ENCODE measurements around the gene CCT7.

The CCT7 gene

GRCh38 chr2:73269686-73270465 lies 35.8 kb downstream of the CCT7 start:
- DNase-seq: no peak

GRCh38 chr2:73272270-73272669 lies 38.2 kb downstream of the CCT7 start:
- no peak for DNase-seq

- DNase-seq: no peak
These were observed 45.7 kb downstream of the CCT7 start for GRCh38 chr2:73279852-73280251.

GRCh38 chr2:73281244-73281643 lies 47.1 kb downstream of the CCT7 start:
- no peak for DNase-seq

GRCh38 chr2:73282924-73283544 lies 48.9 kb downstream of the CCT7 start:
- no peak for DNase-seq

GRCh38 chr2:73283545-73284295 lies 49.6 kb downstream of the CCT7 start:
- no peak for DNase-seq

- DNase-seq: peak; percentile 67
These were observed 50.4 kb downstream of the CCT7 start, which contains the start of gene FBXO41 for GRCh38 chr2:73284296-73285158. Gene FBXO41 (minus strand): TSS chr2:73284478. CDS start chr2:73269630, 14,848 bp downstream.

GRCh38 chr2:73285159-73285739 lies 51.1 kb downstream of the CCT7 start:
- DNase-seq: no peak

- DNase-seq: no peak
These were observed 52.1 kb downstream of the CCT7 start for GRCh38 chr2:73286134-73286655.

- no peak for DNase-seq
These were observed 55.2 kb downstream of the CCT7 start for GRCh38 chr2:73289304-73289703.

- peak; percentile 27 for DNase-seq
These were observed 56.1 kb downstream of the CCT7 start for GRCh38 chr2:73290049-73290839.

GRCh38 chr2:73291093-73291460 lies 57.0 kb downstream of the CCT7 start:
- DNase-seq: peak; percentile 49

- DNase-seq: no peak
These were observed 57.6 kb downstream of the CCT7 start for GRCh38 chr2:73291461-73292315.

GRCh38 chr2:73292316-73292905 lies 58.3 kb downstream of the CCT7 start:
- no peak for DNase-seq

- DNase-seq: no peak
These were observed 58.9 kb downstream of the CCT7 start for GRCh38 chr2:73292906-73293533.

GRCh38 chr2:73293534-73294171 lies 59.5 kb downstream of the CCT7 start, which contains the start of gene EGR4:
Gene EGR4 (minus strand): TSS chr2:73293548. CDS start chr2:73293317, 231 bp downstream.
- DNase-seq: peak; percentile 90

- no peak for DNase-seq
These were observed 60.1 kb downstream of the CCT7 start for GRCh38 chr2:73294239-73294638.

- DNase-seq: no peak
These were observed 61.8 kb downstream of the CCT7 start for GRCh38 chr2:73295751-73296400.

Data from stimulated activated naive CD4-positive, alpha-beta T cell treated with Interleukin-2 at 50 U/mL for 16 hours (primary cell).